AG10803 (cell line): ENCODE data around the gene NNT.
"Not testable (repeated sequence)": the region's sequence is repeated elsewhere in the genome, so short reads cannot be mapped to it uniquely, and the experiment has no call there.

Source experiments
- DNase-seq: peaks from one replicate; pipeline ENCODE4 v3.0.0; 2010; ENCODE audit warnings: low read depth
- H3K4me3 ChIP-seq: 2 replicates; pipeline ENCODE4 v1.5.1; 2011; ENCODE audit warnings: mild to moderate bottlenecking, low read length, control low read depth
- CTCF ChIP-seq: conservative IDR thresholded peaks from 2 replicates; pipeline ENCODE4 v1.5.1; 2011; ENCODE audit warnings: mild to moderate bottlenecking, low read length, control low read depth, inconsistent platforms

The NNT gene

DNA sequence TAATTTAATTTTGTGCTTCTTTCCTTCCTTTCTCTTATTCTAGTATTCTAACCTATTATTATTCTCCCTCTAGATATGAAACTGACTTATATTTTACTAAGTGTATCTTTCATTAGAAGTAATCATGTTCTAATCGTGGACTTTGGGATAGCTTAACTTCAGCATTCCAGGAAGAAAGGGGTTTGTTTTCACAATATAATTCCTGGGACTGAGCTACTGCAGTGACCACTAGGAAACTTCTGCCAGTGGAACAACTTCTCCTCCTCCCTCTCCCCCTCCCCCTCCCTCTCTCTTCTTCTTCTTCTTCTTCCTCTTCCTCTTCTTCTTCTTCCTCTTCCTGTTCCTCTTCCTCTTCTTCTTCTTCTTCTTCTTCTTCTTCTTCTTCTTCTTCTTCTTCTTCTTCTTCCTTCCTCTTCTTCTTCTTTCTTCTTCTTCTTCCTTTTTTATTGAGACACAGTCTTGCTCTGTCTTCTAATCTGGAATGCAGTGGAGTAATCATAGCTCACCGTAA, 127.9 kb downstream of the NNT start:
- no peak for TF ChIP-seq CTCF
- DNase-seq = peak; percentile 9
- H3K4me3 ChIP-seq = no peak overlapping the region

GRCh38 chr5:43731573-43731972, 128.6 kb downstream of the NNT start:
- H3K4me3 ChIP-seq = no peak overlapping the region
- no peak for DNase-seq
- no peak for TF ChIP-seq CTCF

DNA sequence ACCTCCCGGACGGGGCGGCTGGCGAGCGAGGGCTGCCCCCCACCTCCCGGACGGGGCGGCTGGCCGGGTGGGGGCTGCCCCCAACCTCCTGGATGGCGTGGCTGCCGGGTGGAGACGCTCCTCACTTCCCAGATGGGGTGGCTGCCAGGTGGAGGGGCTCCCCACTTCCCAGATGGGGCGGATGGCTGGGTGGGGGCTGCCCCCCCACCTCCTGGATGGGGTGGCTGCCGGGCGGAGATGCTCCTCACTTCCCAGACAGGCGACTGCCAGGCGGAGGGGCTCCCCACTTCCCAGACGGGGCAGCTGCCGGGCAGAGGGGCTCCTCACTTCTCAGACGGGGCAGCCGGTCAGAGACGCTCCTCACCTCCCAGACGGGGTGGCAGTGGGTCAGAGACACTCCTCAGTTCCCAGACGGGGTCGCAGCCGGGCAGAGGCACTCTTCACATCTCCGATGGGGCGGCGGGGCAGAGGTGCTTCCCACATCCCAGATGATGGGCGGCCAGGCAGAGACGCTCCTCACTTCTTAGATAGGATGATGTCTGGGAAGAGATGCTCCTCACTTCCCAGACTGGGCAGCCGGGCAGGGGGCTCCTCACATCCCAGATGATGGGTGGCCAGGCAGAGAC, 143.1 kb downstream of the NNT start:
- not testable (repeated sequence) for DNase-seq, H3K4me3 ChIP-seq

GRCh38 chr5:43750809-43751208, 147.8 kb downstream of the NNT start:
- no peak overlapping the region for H3K4me3 ChIP-seq
- TF ChIP-seq CTCF = no peak
- no peak for DNase-seq

GRCh38 chr5:43753069-43753468, 150.1 kb downstream of the NNT start:
- DNase-seq = no peak
- H3K4me3 ChIP-seq = no peak overlapping the region
- TF ChIP-seq CTCF = no peak
